HG02870 (cell line): ENCODE measurements around the gene PRKN.
"Not testable (repeated sequence)": the region's sequence is repeated elsewhere in the genome, so short reads cannot be mapped to it uniquely, and the experiment has no call there.

Source experiments
- ATAC-seq: cut with Tn5 transposase; IDR thresholded peaks from one replicate; pipeline ENCODE4 v1.9.1; 2021; ENCODE audit warnings: mild to moderate bottlenecking, moderate library complexity; ENCODE audit not compliant: unreplicated experiment

Gene PRKN

GRCh38 chr6:161313940-161314509 is 1413.5 kb downstream of the PRKN start:
- no peak for ATAC-seq

GRCh38 chr6:161313475-161313874 is 1414.1 kb downstream of the PRKN start:
- ATAC-seq, result not testable (repeated sequence)

GRCh38 chr6:161309774-161310173 is 1417.8 kb downstream of the PRKN start:
- ATAC-seq, result not testable (repeated sequence)

GRCh38 chr6:161308075-161308655 is 1419.4 kb downstream of the PRKN start:
- ATAC-seq, result no peak

DNA sequence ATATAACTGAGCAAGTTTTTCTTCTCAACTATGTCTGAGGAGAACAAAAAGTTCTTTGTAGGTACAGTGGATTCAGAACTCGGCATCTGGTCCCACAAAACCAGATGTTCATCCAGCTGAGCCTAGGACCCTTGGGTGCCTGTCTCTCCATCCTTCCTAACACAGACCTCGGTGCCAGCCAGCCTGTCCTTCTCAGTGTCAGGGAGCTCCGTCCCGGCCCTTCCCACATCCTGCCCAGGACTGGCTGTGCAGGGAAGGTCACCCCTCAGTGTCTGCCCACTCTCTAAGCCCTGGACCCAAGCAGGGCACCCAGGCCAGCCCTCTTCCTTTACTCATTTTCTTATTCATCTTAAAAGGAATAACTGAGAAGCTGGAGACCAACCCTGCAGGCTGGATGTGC is 1421.7 kb downstream of the PRKN start:
- ATAC-seq, result no peak

DNA sequence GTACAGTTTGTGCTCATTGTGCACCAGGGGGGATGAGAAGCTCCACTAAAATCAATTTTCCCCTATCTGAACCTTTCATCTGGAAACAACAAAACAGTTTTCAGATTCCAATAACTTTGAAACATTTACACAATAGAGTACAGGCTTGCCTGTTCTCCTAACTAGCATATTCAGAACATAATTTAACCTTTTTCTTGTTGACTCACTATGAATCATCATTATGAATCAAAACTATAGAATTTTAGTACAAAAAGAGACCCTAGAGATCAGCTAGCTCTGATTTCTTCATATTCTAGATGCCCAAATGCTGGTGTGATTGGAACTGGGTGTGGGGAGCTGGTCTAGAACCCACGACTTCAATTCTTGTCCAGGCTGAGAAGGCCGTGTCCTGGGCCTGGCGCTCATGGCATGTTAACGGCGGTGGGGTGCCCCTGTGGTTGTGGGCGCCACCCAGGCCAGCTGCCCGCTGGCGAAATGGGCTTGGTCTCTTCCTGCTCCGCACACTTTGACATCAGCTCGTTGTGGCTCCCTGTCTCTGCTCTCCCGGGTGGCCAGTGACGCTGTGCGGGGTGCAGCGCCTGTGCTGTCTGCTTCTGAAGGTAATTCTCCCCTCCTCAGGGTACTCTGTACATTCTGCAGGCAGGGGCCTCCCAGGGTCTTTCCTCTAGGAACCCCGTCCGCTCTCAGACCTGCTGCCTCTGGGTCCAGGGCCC is 1423.8 kb downstream of the PRKN start:
- ATAC-seq, result no peak

DNA sequence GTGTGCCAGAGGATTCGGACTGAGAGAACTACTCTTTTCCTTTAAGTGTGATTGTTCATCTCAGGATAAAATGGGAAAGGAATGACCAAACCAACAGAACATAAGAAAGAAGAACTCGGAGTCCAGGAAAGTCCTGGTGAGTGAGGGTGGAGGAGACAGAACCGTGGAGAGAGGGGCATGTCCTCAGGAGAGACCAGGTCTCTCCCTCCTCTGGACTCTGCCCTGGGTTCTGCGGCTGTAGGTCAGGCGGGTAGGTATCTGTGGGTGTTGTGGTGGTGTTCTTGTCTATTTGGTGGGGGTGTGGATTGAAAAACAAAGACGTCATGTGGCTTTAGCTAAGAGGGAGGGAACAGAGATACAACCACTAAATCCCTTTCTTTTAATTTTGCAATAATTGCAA is 1424.6 kb downstream of the PRKN start:
- no peak for ATAC-seq

DNA sequence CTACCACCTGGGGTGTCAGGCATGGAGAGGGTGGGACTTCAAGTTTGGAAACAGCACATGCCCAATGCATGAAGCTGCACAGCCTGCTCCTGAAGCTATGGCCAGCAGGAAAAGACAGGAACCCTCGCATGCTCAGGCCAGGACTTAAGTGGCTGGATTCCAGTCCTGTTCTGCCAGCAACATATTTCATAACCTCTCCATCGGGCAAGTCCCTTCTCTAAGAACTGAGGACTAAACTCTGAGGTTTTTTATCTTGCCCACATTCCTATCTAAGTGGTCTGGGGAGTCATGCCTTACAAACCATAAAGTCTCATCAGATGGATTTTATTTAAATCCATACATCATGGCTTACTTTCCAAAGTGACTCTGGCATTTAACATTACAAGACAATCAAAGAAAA is 1426.2 kb downstream of the PRKN start:
- no peak for ATAC-seq

DNA sequence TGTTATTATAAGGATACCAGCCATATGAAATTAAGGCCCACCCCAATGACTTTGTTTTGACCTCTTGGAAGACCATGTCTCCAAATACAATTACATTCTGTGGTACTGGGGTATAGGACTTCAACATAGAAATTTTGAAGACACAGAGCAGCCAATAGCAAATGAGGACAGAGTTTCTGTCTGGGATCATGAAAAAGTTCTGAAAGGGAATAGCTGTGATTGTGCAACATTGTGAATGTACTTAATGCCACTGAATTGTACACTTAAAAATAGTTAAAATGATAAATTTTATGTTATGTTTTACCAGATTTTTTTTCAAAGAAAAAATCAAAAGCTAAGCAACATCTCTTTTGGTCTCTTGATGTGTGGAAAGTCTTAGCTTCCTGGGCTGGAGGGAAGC is 1426.7 kb downstream of the PRKN start:
- no peak for ATAC-seq

DNA sequence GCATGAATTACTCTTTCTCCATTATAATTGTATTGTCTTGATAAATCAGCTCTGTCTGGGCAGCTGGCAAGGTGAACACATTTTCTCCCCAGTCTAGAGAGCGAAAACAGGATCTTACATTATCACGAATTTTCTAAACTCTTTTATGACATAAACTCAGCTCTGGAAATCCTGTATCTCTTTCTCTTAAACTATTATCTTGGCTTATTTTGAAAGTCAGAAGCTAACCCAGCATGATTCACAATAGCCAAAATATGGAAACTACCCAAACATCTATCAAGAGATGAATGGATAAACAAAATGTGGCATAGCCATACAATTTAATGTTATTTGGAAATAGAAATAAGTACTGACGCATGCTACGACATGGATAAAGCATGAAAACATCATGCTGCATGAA is 1427.8 kb downstream of the PRKN start:
- ATAC-seq, result no peak
